GM12892 (cell line): ENCODE measurements around the gene EPHX1.
"Not testable (repeated sequence)": the region's sequence is repeated elsewhere in the genome, so short reads cannot be mapped to it uniquely, and the experiment has no call there.

Source experiments
- POLR2A ChIP-seq: IDR thresholded peaks from 2 replicates; pipeline ENCODE4 v1.6.1; 2011; ENCODE audit warnings: low read depth, low read length, control low read depth
- TAF1 ChIP-seq: IDR thresholded peaks from 2 replicates; pipeline ENCODE4 v1.6.1; 2011; ENCODE audit warnings: low read depth, mild to moderate bottlenecking, control low read depth, low read length, borderline replicate concordance

GRCh38 chr1:225836296-225836695, 26.4 kb downstream of the EPHX1 start:
- not testable (repeated sequence) for TF ChIP-seq POLR2A, TAF1
